Natural killer cell (primary cell): Measurements from ENCODE around the gene BCAP31. TPM values are rescaled to one million over a fixed set of nuclear protein-coding genes. Genes with fewer than 3 reads are reported as not detected.

ENCODE experiments used
- ATAC-seq, 3 donors: fragments of 150-1000 bp in 2 of 3; fragments of 200-7000 bp in 1 of 3; cut with Tn5 transposase; 1 replicate in 1 of 3; 2 replicates in 2 of 3; pipeline ENCODE4 v1.10.0; 2021; ENCODE audit warnings: mild to moderate bottlenecking in 2 of 3, moderate library complexity in 2 of 3
- DNase-seq, 2 donors: peaks; one replicate each; pipeline versions ENCODE4 v3.0.0 to v3.0.0-alpha.2; 2013 to 2021; ENCODE audit warnings: mixed read lengths in 1 of 2
- H3K27ac ChIP-seq: one replicate; pipeline ENCODE4 v1.5.1; 2013; ENCODE audit warnings: mild to moderate bottlenecking, low read length
- H3K27me3 ChIP-seq: one replicate; pipeline ENCODE4 v1.6.1; 2013; ENCODE audit warnings: low read length; ENCODE audit not compliant: control insufficient read depth, insufficient read depth
- H3K36me3 ChIP-seq: one replicate; pipeline ENCODE4 v1.6.1; 2013; ENCODE audit warnings: low read length; ENCODE audit not compliant: control insufficient read depth, insufficient read depth
- H3K4me1 ChIP-seq: one replicate; pipeline ENCODE4 v1.6.1; 2013; ENCODE audit warnings: low read length; ENCODE audit not compliant: control insufficient read depth, insufficient read depth
- H3K4me3 ChIP-seq: one replicate; pipeline ENCODE4 v1.5.1; 2013; ENCODE audit warnings: low read length
- H3K9me3 ChIP-seq: one replicate; pipeline ENCODE4 v1.6.1; 2013; ENCODE audit warnings: low read length; ENCODE audit not compliant: control insufficient read depth, insufficient read depth
- H3K27ac Mint-ChIP-seq, 2 donors: one replicate each; pipeline ENCODE4 v1.8.0; 2022; ENCODE audit warnings: mild to moderate bottlenecking in 2 of 2, mixed read lengths in 2 of 2, moderate library complexity in 1 of 2
- H3K27me3 Mint-ChIP-seq, 2 donors: one replicate each; pipeline ENCODE4 v1.8.0; 2022; ENCODE audit warnings: low read depth in 2 of 2, mixed read lengths in 2 of 2
- H3K36me3 Mint-ChIP-seq: one replicate; pipeline ENCODE4 v1.8.0; 2022; ENCODE audit warnings: mixed read lengths
- H3K4me1 Mint-ChIP-seq, 2 donors: one replicate each; pipeline ENCODE4 v1.8.0; 2022; ENCODE audit warnings: mixed read lengths in 2 of 2
- H3K4me3 Mint-ChIP-seq: one replicate; pipeline ENCODE4 v1.8.0; 2022; ENCODE audit warnings: mild to moderate bottlenecking, moderate library complexity, mixed read lengths
- H3K9me3 Mint-ChIP-seq, 2 donors: one replicate each; pipeline ENCODE4 v1.8.0; 2022; ENCODE audit warnings: mixed read lengths in 2 of 2
- WGBS: methylation state at CpG from one replicate; pipeline ENCODE4 v1.1.7; 2013; ENCODE audit warnings: missing lambda C conversion rate; ENCODE audit not compliant: insufficient coverage; 5-methylcytosine and 5-hydroxymethylcytosine counted together
- intact Hi-C: fragments of 100-400 bp; cut with micrococcal nuclease; formaldehyde crosslinking; loops from one replicate; pipeline ENCODE4 v1.14.2; 2022
- total RNA-seq, 4 donors: library from RNA; stranded (reverse); fragments of 120-200 nt in 1 of 4; gene quantifications; one replicate each; pipeline versions ENCODE4 v1.2.3 to v1.2.4, GENCODE V29; 2013 to 2022
- TF ChIP-seq, protein P1 (sequence below): fragments of 200-600 bp; IDR thresholded peaks from one replicate; pipeline ENCODE4 v1.8.0; 2022; ENCODE audit warnings: antibody characterized with exemption

BCAP31 gene
- total RNA-seq, 3 donors from 2014 or later (not counting 1 experiment from before 2014, with no cell fraction given) = 109 to 131 (median 119) TPM

DNA sequence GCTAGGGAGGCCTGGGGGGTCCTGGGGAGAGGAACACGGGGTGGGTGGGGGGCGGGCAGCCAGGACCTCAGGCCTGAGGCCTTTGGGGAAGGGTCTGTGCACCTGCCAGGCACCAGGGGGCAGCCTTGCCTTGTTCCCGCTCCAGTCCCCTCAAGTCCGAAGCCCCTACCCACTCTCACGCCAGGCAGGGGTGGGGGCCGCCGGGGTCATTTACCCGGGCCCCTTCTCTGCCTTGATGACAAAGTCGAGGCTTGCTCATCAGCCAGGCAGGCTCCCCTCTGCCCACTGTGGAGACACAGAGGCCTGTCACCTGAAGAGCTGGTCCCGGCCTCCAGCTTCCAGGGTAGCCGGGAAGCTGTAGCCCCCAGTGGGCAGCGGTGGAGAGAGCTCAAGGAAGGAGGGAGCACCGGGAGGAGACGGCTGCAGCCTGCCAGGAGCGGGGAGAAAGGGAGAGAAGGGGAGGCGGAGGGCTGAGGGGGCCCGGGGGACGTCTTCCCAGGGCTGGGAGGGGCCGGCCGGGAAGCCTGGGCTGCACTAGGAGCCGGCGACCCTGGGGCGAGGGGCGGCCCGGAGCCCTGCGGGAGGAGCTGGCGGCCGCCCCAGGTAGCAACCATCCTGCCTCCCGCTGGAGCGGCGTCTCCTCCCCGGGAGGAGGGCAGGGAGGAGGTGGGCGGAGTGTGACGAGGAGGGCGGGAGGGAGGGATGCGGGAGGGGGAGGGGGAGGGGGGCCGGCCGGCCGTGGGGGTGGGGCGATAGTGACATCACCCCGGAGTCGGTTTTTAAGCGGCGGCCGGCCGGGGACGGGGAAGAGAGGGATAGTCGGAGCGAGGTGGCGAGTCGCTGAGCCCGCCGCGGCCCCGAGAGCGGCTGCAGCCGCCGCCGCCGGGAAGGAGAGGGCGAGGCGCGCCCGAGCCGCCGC lies 36.8 kb downstream of the BCAP31 start, which contains the start of gene SLC6A8:
Gene SLC6A8, plus strand, starts transcription at position 806 of the 919 bp plus-strand sequence. CDS start 649 bp downstream, outside the sequence.
- H3K4me3 Mint-ChIP-seq = peak within 1 kb of the TSS; percentile 77
- intact Hi-C loops = no loop called here
- Histone ChIP-seq H3K36me3 (no peaks in the 10 kb centered on the region), H3K4me3 (no peak within 1 kb of the TSS), H3K9me3 (no peaks in the 10 kb centered on the region), H3K27ac (no peak within 1 kb of the TSS), H3K27me3 (no peaks in the 10 kb centered on the region), H3K4me1 (peaks cover 7% of the 10 kb centered on the region)
- H3K27ac Mint-ChIP-seq = no peak within 1 kb of the TSS
- H3K4me1 Mint-ChIP-seq = no peaks in the 10 kb centered on the region
- under 1% methylated on average over 50 of the region's 66 CpGs for WGBS
- DNase-seq (peak in 1 of 2 donors; percentile 49), ATAC-seq (peak in 2 of 3 donors; percentile 42 to 60)
- no peaks in the 10 kb centered on the region for H3K9me3 Mint-ChIP-seq
- TF ChIP-seq, protein P1, sequence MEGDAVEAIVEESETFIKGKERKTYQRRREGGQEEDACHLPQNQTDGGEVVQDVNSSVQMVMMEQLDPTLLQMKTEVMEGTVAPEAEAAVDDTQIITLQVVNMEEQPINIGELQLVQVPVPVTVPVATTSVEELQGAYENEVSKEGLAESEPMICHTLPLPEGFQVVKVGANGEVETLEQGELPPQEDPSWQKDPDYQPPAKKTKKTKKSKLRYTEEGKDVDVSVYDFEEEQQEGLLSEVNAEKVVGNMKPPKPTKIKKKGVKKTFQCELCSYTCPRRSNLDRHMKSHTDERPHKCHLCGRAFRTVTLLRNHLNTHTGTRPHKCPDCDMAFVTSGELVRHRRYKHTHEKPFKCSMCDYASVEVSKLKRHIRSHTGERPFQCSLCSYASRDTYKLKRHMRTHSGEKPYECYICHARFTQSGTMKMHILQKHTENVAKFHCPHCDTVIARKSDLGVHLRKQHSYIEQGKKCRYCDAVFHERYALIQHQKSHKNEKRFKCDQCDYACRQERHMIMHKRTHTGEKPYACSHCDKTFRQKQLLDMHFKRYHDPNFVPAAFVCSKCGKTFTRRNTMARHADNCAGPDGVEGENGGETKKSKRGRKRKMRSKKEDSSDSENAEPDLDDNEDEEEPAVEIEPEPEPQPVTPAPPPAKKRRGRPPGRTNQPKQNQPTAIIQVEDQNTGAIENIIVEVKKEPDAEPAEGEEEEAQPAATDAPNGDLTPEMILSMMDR = no peak
- H3K27me3 Mint-ChIP-seq = peaks cover 0 to 11% of the 10 kb centered on the region in 2 donors
- no peaks in the 10 kb centered on the region for H3K36me3 Mint-ChIP-seq

DNA sequence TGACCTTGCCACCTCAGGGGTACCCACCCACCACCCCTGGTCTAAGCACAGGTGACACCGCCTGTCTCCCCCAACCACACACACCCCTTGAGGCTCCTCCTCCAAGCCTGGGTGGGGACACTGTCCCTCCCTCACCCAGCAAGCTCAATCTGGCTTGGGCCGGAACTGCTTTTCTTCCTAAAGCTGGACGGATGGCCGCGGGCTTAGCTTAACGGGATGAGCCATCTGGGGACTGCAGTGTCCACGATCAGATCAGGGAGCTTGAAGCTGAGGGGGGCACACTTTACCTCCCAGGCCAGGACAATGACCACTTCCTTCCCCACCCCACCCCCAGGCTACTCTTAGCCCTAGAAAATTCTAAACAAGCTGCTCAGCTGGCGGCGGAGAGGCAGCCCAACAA lies 37.5 kb downstream of the BCAP31 start:
- peak overlapping the region; percentile 17 for H3K4me3 Mint-ChIP-seq

DNA sequence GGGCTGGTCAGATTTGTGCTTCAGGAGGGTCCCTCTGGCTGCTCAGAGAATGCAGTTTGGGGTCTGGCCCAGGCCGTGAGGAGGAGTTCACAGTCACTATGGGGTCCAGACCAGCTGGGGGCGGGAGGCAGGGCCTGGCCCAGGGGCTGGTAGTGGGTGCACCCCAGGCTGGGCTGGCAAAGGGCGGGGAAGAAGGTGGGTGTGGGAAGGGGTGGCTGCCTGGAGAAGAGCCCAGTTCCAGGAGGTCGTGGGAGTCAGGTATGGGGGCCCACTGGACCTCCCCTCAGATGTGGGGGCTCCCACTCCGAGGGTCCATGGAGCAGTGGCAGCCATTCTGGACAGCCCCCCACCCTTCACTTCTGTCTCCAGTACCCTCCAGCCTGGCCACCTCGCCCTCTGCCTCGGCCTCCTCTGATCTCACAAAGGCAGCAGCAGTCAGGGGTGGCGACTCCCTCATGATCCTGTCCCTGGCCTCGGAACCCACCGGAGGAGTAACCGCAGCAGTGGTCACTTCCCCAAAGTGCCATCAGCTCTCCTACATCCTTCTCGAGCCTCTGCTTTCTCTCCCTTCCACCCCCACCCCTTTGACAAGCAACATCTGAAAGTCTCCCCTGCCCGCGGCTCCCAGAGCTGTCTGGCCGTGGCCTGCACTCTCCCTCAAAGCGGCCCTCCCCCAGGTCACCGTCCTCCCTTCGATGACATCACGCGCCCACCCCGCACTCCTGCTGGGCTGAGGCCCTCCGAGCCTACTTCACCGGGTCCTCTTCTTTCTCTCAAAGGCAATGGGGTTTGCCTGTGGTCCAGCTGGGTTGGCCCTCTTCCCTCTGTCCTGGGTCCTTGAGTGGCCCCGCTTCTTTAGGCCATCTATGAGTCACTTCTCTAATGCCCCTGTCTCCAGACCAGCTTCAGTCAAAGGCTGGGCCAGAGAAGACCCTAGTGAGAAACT lies 38.2 kb downstream of the BCAP31 start:
- Histone ChIP-seq H3K4me1 (peaks cover 7% of the 10 kb centered on the region), H3K27me3 (no peaks in the 10 kb centered on the region), H3K27ac (no peak overlapping the region), H3K4me3 (no peak overlapping the region), H3K36me3 (no peaks in the 10 kb centered on the region), H3K9me3 (no peaks in the 10 kb centered on the region)
- no peaks in the 10 kb centered on the region for H3K4me1 Mint-ChIP-seq
- DNase-seq (no peak), ATAC-seq (no peak)
- no peaks in the 10 kb centered on the region for H3K9me3 Mint-ChIP-seq
- intact Hi-C loops = no loop called here
- TF ChIP-seq, protein P1 = no peak
- no peak overlapping the region for H3K27ac Mint-ChIP-seq
- no peak overlapping the region for H3K4me3 Mint-ChIP-seq
- peaks cover 0 to 11% of the 10 kb centered on the region in 2 donors for H3K27me3 Mint-ChIP-seq
- 71% methylated on average over 24 of the region's 24 CpGs for WGBS
- H3K36me3 Mint-ChIP-seq = no peaks in the 10 kb centered on the region

More for the DNA sequence above, 37.5 kb downstream of the BCAP31 start:
- Mint-ChIP-seq H3K36me3 (no peaks in the 10 kb centered on the region), H3K27me3 (peaks cover 0 to 11% of the 10 kb centered on the region in 2 donors), H3K9me3 (no peaks in the 10 kb centered on the region), H3K4me1 (no peaks in the 10 kb centered on the region), H3K27ac (no peak overlapping the region)
- intact Hi-C loops = no loop called here
- DNase-seq = no peak
- ATAC-seq = no peak
- Histone ChIP-seq H3K27ac (no peak overlapping the region), H3K4me3 (no peak overlapping the region), H3K36me3 (no peaks in the 10 kb centered on the region), H3K4me1 (peaks cover 7% of the 10 kb centered on the region), H3K27me3 (no peaks in the 10 kb centered on the region), H3K9me3 (no peaks in the 10 kb centered on the region)
- WGBS = 68% methylated on average over 8 of the region's 9 CpGs
- TF ChIP-seq, protein P1 = no peak
